ENCODE data around the gene C10orf71.

Gene C10orf71

GRCh38 chr10:49359349-49360270 lies 60.6 kb downstream of the C10orf71 start:
- peak overlapping the region; percentile 60 for H3K56ac ChIP-seq (ENCODE audit: low read length)
- peak; percentile 96 for DNase-seq
- H3K4ac ChIP-seq (ENCODE audit: low read depth, low read length): no peak overlapping the region
- no peak overlapping the region for H2BK120ac ChIP-seq (ENCODE audit: low read depth, low read length)
- H3K18ac ChIP-seq (ENCODE audit: low read length): no peak overlapping the region
- peaks cover 8% of the 10 kb centered on the region for H3K4me1 ChIP-seq (ENCODE audit: control insufficient read depth, low read depth, low read length)
- no peak overlapping the region for H3K9ac ChIP-seq (ENCODE audit: low read length)
- H3K36me3 ChIP-seq (ENCODE audit: control insufficient read depth, insufficient read depth, low read length): no peaks in the 10 kb centered on the region
- no peak overlapping the region for H2BK15ac ChIP-seq (replicated peaks; ENCODE audit: low read depth)
- peak overlapping the region; percentile 45 for H3K23ac ChIP-seq (ENCODE audit: low read length)
- H3K27ac ChIP-seq (ENCODE audit: low read depth, low read length): no peak overlapping the region
- no peaks in the 10 kb centered on the region for H3K27me3 ChIP-seq (ENCODE audit: insufficient read depth, low read length, poor library complexity)
- WGBS (ENCODE audit: extremely low coverage, insufficient coverage, low lambda C conversion rate): no CpG with 5 or more reads among the region's 13 CpGs
- no peaks in the 10 kb centered on the region for H3K79me1 ChIP-seq (ENCODE audit: low read length)
- H4K8ac ChIP-seq (ENCODE audit: low read depth, low read length): no peak overlapping the region
- H2BK5ac ChIP-seq (ENCODE audit: low read length): peak overlapping the region; percentile 80
- no peak overlapping the region for H4K5ac ChIP-seq (ENCODE audit: low read length)
- H3K4me3 ChIP-seq (ENCODE audit: low read length): no peak overlapping the region
- H2AK5ac ChIP-seq (ENCODE audit: low read length): no peak overlapping the region
- no peak overlapping the region for H3K4me2 ChIP-seq (ENCODE audit: low read length)
- H3K79me2 ChIP-seq (ENCODE audit: control insufficient read depth, insufficient read depth, low read length): no peaks in the 10 kb centered on the region

GRCh38 chr10:49360271-49361177 lies 61.6 kb downstream of the C10orf71 start:
- Histone ChIP-seq H2BK5ac (ENCODE audit: low read length) (peak overlapping the region; percentile 80), H3K27me3 (ENCODE audit: insufficient read depth, low read length, poor library complexity) (no peaks in the 10 kb centered on the region), H3K4ac (ENCODE audit: low read depth, low read length) (no peak overlapping the region), H3K9ac (ENCODE audit: low read length) (no peak overlapping the region), H3K79me2 (ENCODE audit: control insufficient read depth, insufficient read depth, low read length) (no peaks in the 10 kb centered on the region), H3K4me3 (ENCODE audit: low read length) (no peak overlapping the region), H3K4me1 (ENCODE audit: control insufficient read depth, low read depth, low read length) (peaks cover 8% of the 10 kb centered on the region), H3K23ac (ENCODE audit: low read length) (peak overlapping the region; percentile 80), H2BK120ac (ENCODE audit: low read depth, low read length) (no peak overlapping the region), H3K56ac (ENCODE audit: low read length) (peak overlapping the region; percentile 59), H2BK15ac (replicated peaks; ENCODE audit: low read depth) (no peak overlapping the region), H3K18ac (ENCODE audit: low read length) (peak overlapping the region; percentile 1), H4K5ac (ENCODE audit: low read length) (no peak overlapping the region), H3K79me1 (ENCODE audit: low read length) (no peaks in the 10 kb centered on the region), H3K4me2 (ENCODE audit: low read length) (no peak overlapping the region), H3K36me3 (ENCODE audit: control insufficient read depth, insufficient read depth, low read length) (no peaks in the 10 kb centered on the region), H2AK5ac (ENCODE audit: low read length) (no peak overlapping the region), H3K27ac (ENCODE audit: low read depth, low read length) (no peak overlapping the region), H4K8ac (ENCODE audit: low read depth, low read length) (no peak overlapping the region)
- peak; percentile 86 for DNase-seq
- no CpG with 5 or more reads among the region's 15 CpGs for WGBS (ENCODE audit: extremely low coverage, insufficient coverage, low lambda C conversion rate)

GRCh38 chr10:49361178-49361554 lies 62.2 kb downstream of the C10orf71 start:
- peaks cover 8% of the 10 kb centered on the region for H3K4me1 ChIP-seq (ENCODE audit: control insufficient read depth, low read depth, low read length)
- H2BK120ac ChIP-seq (ENCODE audit: low read depth, low read length): no peak overlapping the region
- no peak overlapping the region for H2BK15ac ChIP-seq (replicated peaks; ENCODE audit: low read depth)
- H3K27me3 ChIP-seq (ENCODE audit: insufficient read depth, low read length, poor library complexity): no peaks in the 10 kb centered on the region
- H3K4me2 ChIP-seq (ENCODE audit: low read length): no peak overlapping the region
- no peaks in the 10 kb centered on the region for H3K79me1 ChIP-seq (ENCODE audit: low read length)
- WGBS (ENCODE audit: extremely low coverage, insufficient coverage, low lambda C conversion rate): no CpG with 5 or more reads among the region's 8 CpGs
- H3K18ac ChIP-seq (ENCODE audit: low read length): no peak overlapping the region
- no peak overlapping the region for H4K5ac ChIP-seq (ENCODE audit: low read length)
- H3K9ac ChIP-seq (ENCODE audit: low read length): no peak overlapping the region
- no peak overlapping the region for H3K4me3 ChIP-seq (ENCODE audit: low read length)
- H4K8ac ChIP-seq (ENCODE audit: low read depth, low read length): no peak overlapping the region
- H2AK5ac ChIP-seq (ENCODE audit: low read length): no peak overlapping the region
- H3K4ac ChIP-seq (ENCODE audit: low read depth, low read length): no peak overlapping the region
- no peak overlapping the region for H2BK5ac ChIP-seq (ENCODE audit: low read length)
- no peak for DNase-seq
- no peak overlapping the region for H3K27ac ChIP-seq (ENCODE audit: low read depth, low read length)
- no peak overlapping the region for H3K23ac ChIP-seq (ENCODE audit: low read length)
- H3K56ac ChIP-seq (ENCODE audit: low read length): no peak overlapping the region
- no peaks in the 10 kb centered on the region for H3K79me2 ChIP-seq (ENCODE audit: control insufficient read depth, insufficient read depth, low read length)
- no peaks in the 10 kb centered on the region for H3K36me3 ChIP-seq (ENCODE audit: control insufficient read depth, insufficient read depth, low read length)

- Histone ChIP-seq H2AK5ac (ENCODE audit: low read length) (no peak overlapping the region), H2BK5ac (ENCODE audit: low read length) (no peak overlapping the region), H3K4me3 (ENCODE audit: low read length) (no peak overlapping the region), H3K4me2 (ENCODE audit: low read length) (no peak overlapping the region), H3K79me1 (ENCODE audit: low read length) (no peaks in the 10 kb centered on the region), H3K27ac (ENCODE audit: low read depth, low read length) (no peak overlapping the region), H3K9ac (ENCODE audit: low read length) (no peak overlapping the region), H2BK120ac (ENCODE audit: low read depth, low read length) (no peak overlapping the region), H3K18ac (ENCODE audit: low read length) (no peak overlapping the region), H3K36me3 (ENCODE audit: control insufficient read depth, insufficient read depth, low read length) (no peaks in the 10 kb centered on the region), H3K27me3 (ENCODE audit: insufficient read depth, low read length, poor library complexity) (no peaks in the 10 kb centered on the region), H4K8ac (ENCODE audit: low read depth, low read length) (no peak overlapping the region), H3K56ac (ENCODE audit: low read length) (no peak overlapping the region), H4K5ac (ENCODE audit: low read length) (no peak overlapping the region), H3K4me1 (ENCODE audit: control insufficient read depth, low read depth, low read length) (peaks cover 8% of the 10 kb centered on the region), H3K79me2 (ENCODE audit: control insufficient read depth, insufficient read depth, low read length) (no peaks in the 10 kb centered on the region), H3K23ac (ENCODE audit: low read length) (no peak overlapping the region), H2BK15ac (replicated peaks; ENCODE audit: low read depth) (no peak overlapping the region), H3K4ac (ENCODE audit: low read depth, low read length) (no peak overlapping the region)
- DNase-seq: no peak
- WGBS (ENCODE audit: extremely low coverage, insufficient coverage, low lambda C conversion rate): no CpG with 5 or more reads among the region's 11 CpGs
These were observed 63.0 kb downstream of the C10orf71 start for GRCh38 chr10:49361735-49362568.

- no peak overlapping the region for H3K4me3 ChIP-seq (ENCODE audit: low read length)
- no peaks in the 10 kb centered on the region for H3K27me3 ChIP-seq (ENCODE audit: insufficient read depth, low read length, poor library complexity)
- no peak overlapping the region for H3K56ac ChIP-seq (ENCODE audit: low read length)
- DNase-seq: no peak
- no peak overlapping the region for H2AK5ac ChIP-seq (ENCODE audit: low read length)
- H3K4ac ChIP-seq (ENCODE audit: low read depth, low read length): no peak overlapping the region
- no CpG with 5 or more reads among the region's 10 CpGs for WGBS (ENCODE audit: extremely low coverage, insufficient coverage, low lambda C conversion rate)
- no peak overlapping the region for H3K9ac ChIP-seq (ENCODE audit: low read length)
- H3K79me1 ChIP-seq (ENCODE audit: low read length): no peaks in the 10 kb centered on the region
- H3K36me3 ChIP-seq (ENCODE audit: control insufficient read depth, insufficient read depth, low read length): no peaks in the 10 kb centered on the region
- H3K27ac ChIP-seq (ENCODE audit: low read depth, low read length): no peak overlapping the region
- H3K23ac ChIP-seq (ENCODE audit: low read length): no peak overlapping the region
- no peak overlapping the region for H4K5ac ChIP-seq (ENCODE audit: low read length)
- H2BK15ac ChIP-seq (replicated peaks; ENCODE audit: low read depth): no peak overlapping the region
- H4K8ac ChIP-seq (ENCODE audit: low read depth, low read length): no peak overlapping the region
- no peak overlapping the region for H2BK120ac ChIP-seq (ENCODE audit: low read depth, low read length)
- no peak overlapping the region for H2BK5ac ChIP-seq (ENCODE audit: low read length)
- no peaks in the 10 kb centered on the region for H3K79me2 ChIP-seq (ENCODE audit: control insufficient read depth, insufficient read depth, low read length)
- no peak overlapping the region for H3K18ac ChIP-seq (ENCODE audit: low read length)
- no peak overlapping the region for H3K4me2 ChIP-seq (ENCODE audit: low read length)
- H3K4me1 ChIP-seq (ENCODE audit: control insufficient read depth, low read depth, low read length): peaks cover 8% of the 10 kb centered on the region
These were observed 63.8 kb downstream of the C10orf71 start for GRCh38 chr10:49362596-49363260.
